Transverse colon (tissue), 4 donors: Measurements from ENCODE around the gene TMA7B. TPM values are rescaled to one million over a fixed set of nuclear protein-coding genes. Genes with fewer than 3 reads are reported as not detected.

Source experiments
- DNase-seq: peaks from one replicate; pipeline ENCODE4 v3.0.0-alpha.2; 2019
- H3K27ac ChIP-seq, 4 donors: fragments of 200-600 bp; sonication (generic); 2 replicates each; pipeline ENCODE4 v1.5.1; 2016 to 2018; ENCODE audit warnings: inconsistent platforms in 4 of 4
- H3K27me3 ChIP-seq: fragments of 200-600 bp; sonication (generic); 2 replicates; pipeline ENCODE4 v1.5.1; 2017; ENCODE audit warnings: inconsistent platforms
- H3K36me3 ChIP-seq, 4 donors: fragments of 200-600 bp; sonication (generic); 2 replicates each; pipeline ENCODE4 v1.5.1; 2017 to 2019; ENCODE audit warnings: inconsistent platforms in 4 of 4
- H3K4me1 ChIP-seq, 4 donors: fragments of 200-600 bp; sonication (generic); 2 replicates each; pipeline ENCODE4 v1.5.1; 2017 to 2020; ENCODE audit warnings: inconsistent platforms in 4 of 4
- H3K4me3 ChIP-seq, 4 donors: fragments of 200-600 bp; sonication (generic); 1 replicate in 1 of 4; 2 replicates in 3 of 4; pipeline versions ENCODE4 v1.5.1 to v1.6.1; 2017 to 2019; ENCODE audit warnings: inconsistent platforms in 4 of 4
- H3K9me3 ChIP-seq, 2 donors: fragments of 200-600 bp; sonication (generic); 2 replicates each; pipeline ENCODE4 v1.5.1; 2017 to 2019; ENCODE audit warnings: inconsistent platforms in 2 of 2
- EP300 ChIP-seq: sonication (generic); formaldehyde crosslinking; IDR thresholded peaks from one replicate; pipeline ENCODE4 v1.6.1; 2017; ENCODE audit warnings: antibody characterized with exemption, low read depth
- POLR2A ChIP-seq: fragments of 450-650 bp; IDR thresholded peaks from one replicate; pipeline ENCODE4 v1.6.1; 2016; ENCODE audit warnings: antibody characterized with exemption, mild to moderate bottlenecking, moderate library complexity
- POLR2AphosphoS5 ChIP-seq, 3 donors: sonication (generic); formaldehyde crosslinking; IDR thresholded peaks; one replicate each; pipeline ENCODE4 v1.6.1; 2016; ENCODE audit warnings: antibody characterized with exemption in 3 of 3
- WGBS, 2 donors: methylation state at CpG; one replicate each; pipeline ENCODE4 v1.1.5; 2018; ENCODE audit warnings: low coverage in 1 of 2; 5-methylcytosine and 5-hydroxymethylcytosine counted together
- in situ Hi-C, 4 donors: fragments of 200-750 bp; cut with MboI; loops; one replicate each; pipeline versions ENCODE4 v1.15.0 to v1.15.1; 2017; ENCODE audit warnings: low sequenced_read_pairs in 3 of 4, low pct_ligation_motif_present in 1 of 4, low pct_unique_long_range_greater_than_20kb in 1 of 4
- intact Hi-C: fragments of 100-400 bp; cut with DNase I; formaldehyde crosslinking; loops from one replicate; pipeline ENCODE4 v1.15.1; 2023; ENCODE audit warnings: low total_unique reads
- total RNA-seq, 4 donors: library from RNA; depleted of rRNA; stranded (reverse); fragments of >200 nt; gene quantifications; one replicate each; pipeline ENCODE4 v1.1.0, GENCODE V29; 2016
- TF ChIP-seq, protein P1 (sequence below), 5 experiments: fragments of 200-600 bp in 3 of 5; fragments of 450-650 bp in 2 of 5; sonication (generic) in 3 of 5; IDR thresholded peaks; 1 replicate in 2 of 5; 2 replicates in 3 of 5; pipeline ENCODE4 v1.5.1; 2016 to 2017; ENCODE audit warnings: antibody characterized with exemption in 5 of 5, inconsistent platforms in 3 of 5, mild to moderate bottlenecking in 2 of 5, moderate library complexity in 1 of 5

The TMA7B gene
- total RNA-seq, 4 donors from 2014 or later: 0.80 TPM; not detected in 3

DNA sequence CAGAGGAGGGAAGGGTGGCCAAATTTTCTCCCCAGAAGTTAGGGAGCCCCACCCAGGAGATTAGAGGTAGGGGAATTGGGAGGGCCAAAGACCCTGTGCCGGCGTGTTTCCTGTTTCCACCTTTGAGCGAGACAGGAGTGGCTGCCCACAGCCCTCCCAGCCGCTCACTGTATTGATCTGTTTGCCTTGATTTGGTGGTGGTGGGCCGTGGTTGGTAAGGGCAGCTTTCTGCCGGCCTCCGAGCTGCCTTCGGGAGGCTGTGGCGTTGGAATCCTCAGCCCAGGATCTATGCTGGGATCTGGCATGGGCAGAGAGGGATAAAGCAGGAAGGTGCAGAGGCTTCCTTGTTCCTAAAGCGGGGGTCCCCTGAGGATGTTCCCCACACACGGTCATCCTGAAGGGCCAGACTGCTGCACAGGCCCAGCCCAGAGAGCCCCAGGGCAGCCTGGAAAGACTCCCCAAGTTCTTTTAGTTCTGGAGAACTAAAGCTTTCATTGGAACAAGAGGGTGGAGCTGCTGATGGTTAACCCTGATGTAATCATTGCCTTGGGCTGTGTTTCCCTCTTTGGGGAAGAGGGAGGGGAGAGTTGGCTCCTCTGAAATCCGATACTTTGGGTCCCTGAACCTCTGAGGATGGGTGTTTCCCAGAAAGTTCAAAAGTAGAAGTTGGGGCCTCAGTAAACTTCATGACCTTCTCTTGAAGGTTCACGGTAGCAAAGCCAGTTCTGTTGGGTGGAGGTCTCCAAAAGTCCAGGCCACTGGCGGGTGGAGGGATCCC, 41.8 kb downstream of the TMA7B start:
- no peak for DNase-seq
- WGBS, 2 donors: 78 to 100% methylated on average over 1 to 14 of the region's 14 CpGs
- Histone ChIP-seq H3K36me3 (no peaks in the 10 kb centered on the region), H3K4me3 (no peak overlapping the region), H3K27ac (no peak overlapping the region), H3K9me3 (no peaks in the 10 kb centered on the region), H3K4me1 (peaks cover 0 to 42% (median 27%) of the 10 kb centered on the region in 4 donors), H3K27me3 (no peaks in the 10 kb centered on the region)
- intact Hi-C loops (no loop called here), in situ Hi-C loops (no loop called here)
- no peak for TF ChIP-seq POLR2A
- TF ChIP-seq EP300: no peak
- TF ChIP-seq, protein P1, sequence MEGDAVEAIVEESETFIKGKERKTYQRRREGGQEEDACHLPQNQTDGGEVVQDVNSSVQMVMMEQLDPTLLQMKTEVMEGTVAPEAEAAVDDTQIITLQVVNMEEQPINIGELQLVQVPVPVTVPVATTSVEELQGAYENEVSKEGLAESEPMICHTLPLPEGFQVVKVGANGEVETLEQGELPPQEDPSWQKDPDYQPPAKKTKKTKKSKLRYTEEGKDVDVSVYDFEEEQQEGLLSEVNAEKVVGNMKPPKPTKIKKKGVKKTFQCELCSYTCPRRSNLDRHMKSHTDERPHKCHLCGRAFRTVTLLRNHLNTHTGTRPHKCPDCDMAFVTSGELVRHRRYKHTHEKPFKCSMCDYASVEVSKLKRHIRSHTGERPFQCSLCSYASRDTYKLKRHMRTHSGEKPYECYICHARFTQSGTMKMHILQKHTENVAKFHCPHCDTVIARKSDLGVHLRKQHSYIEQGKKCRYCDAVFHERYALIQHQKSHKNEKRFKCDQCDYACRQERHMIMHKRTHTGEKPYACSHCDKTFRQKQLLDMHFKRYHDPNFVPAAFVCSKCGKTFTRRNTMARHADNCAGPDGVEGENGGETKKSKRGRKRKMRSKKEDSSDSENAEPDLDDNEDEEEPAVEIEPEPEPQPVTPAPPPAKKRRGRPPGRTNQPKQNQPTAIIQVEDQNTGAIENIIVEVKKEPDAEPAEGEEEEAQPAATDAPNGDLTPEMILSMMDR (IDR thresholded peaks at IDR 0.05): no peak
- TF ChIP-seq POLR2AphosphoS5 (IDR thresholded peaks at IDR 0.05): no peak

- H3K9me3 ChIP-seq: no peaks in the 10 kb centered on the region
- H3K36me3 ChIP-seq: no peaks in the 10 kb centered on the region
- peaks cover 0 to 32% (median 17%) of the 10 kb centered on the region in 4 donors for H3K4me1 ChIP-seq
- 80% methylated on average over 4 of the region's 6 CpGs; no CpG with 5 or more reads in 1 of the 2 donors for WGBS, 2 donors
- H3K4me3 ChIP-seq: no peak overlapping the region
- no peak for DNase-seq
- TF ChIP-seq EP300 (no peak), POLR2A (no peak), POLR2AphosphoS5 (IDR thresholded peaks at IDR 0.05) (no peak)
- TF ChIP-seq, protein P1 (IDR thresholded peaks at IDR 0.05): no peak
- H3K27ac ChIP-seq: no peak overlapping the region
- peaks cover 1% of the 10 kb centered on the region for H3K27me3 ChIP-seq
- in situ Hi-C loops: no loop called here
- intact Hi-C loops: no loop called here
Observed at GRCh38 chr22:40002935-40003715, 42.9 kb downstream of the TMA7B start.

DNA sequence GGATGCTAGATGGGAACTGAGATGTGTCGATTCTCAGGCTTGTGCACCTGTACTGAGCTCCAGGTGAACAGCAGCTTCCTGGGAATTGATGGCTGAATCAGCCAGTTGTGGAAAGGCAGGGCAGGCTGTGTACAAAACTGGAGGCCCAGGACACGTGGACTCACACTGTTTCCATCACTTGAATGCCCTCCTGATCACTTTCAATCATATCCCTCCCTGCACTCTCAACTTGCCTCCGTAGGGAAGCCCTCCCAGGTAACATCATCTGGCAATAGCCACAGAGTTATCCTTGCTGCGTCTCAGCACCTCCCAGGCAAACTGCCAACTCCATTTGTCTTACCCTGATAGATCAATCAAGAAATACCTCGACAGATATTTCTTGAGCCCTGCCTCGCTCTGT, 44.6 kb downstream of the TMA7B start:
- in situ Hi-C loops: no loop called here
- intact Hi-C loops: no loop called here

GRCh38 chr22:40006641-40007040, 46.4 kb downstream of the TMA7B start:
- Histone ChIP-seq H3K4me3 (no peak overlapping the region), H3K9me3 (no peaks in the 10 kb centered on the region), H3K27me3 (peaks cover 11% of the 10 kb centered on the region), H3K4me1 (peaks cover 0 to 23% (median 3%) of the 10 kb centered on the region in 4 donors), H3K27ac (no peak overlapping the region), H3K36me3 (no peaks in the 10 kb centered on the region)
- no peak for DNase-seq
- TF ChIP-seq, protein P1 (IDR thresholded peaks at IDR 0.05): no peak
- no peak for TF ChIP-seq POLR2A
- TF ChIP-seq POLR2AphosphoS5 (IDR thresholded peaks at IDR 0.05): no peak
- no peak for TF ChIP-seq EP300
- WGBS, 2 donors: 78 to 84% methylated on average over 6 to 8 of the region's 8 CpGs
- intact Hi-C loops (no loop called here), in situ Hi-C loops (no loop called here)

More for the DNA sequence above, 44.6 kb downstream of the TMA7B start:
- Histone ChIP-seq H3K4me1 (peaks cover 0 to 32% (median 5%) of the 10 kb centered on the region in 4 donors), H3K27me3 (peaks cover 5% of the 10 kb centered on the region), H3K4me3 (no peak overlapping the region), H3K36me3 (no peaks in the 10 kb centered on the region), H3K27ac (no peak overlapping the region), H3K9me3 (no peaks in the 10 kb centered on the region)
- TF ChIP-seq, protein P1 (IDR thresholded peaks at IDR 0.05): no peak
- no peak for TF ChIP-seq POLR2AphosphoS5 (IDR thresholded peaks at IDR 0.05)
- no peak for TF ChIP-seq EP300
- TF ChIP-seq POLR2A: no peak
- DNase-seq: no peak
- WGBS, 2 donors: 62 to 78% methylated on average over 3 to 6 of the region's 6 CpGs
